IMR-90 (cell line): ENCODE data around the gene KIF5C.

ENCODE experiments used
- CEBPB ChIP-seq: IDR thresholded peaks from 2 replicates; pipeline ENCODE4 v1.6.1; 2012; ENCODE audit warnings: low read depth, low read length, improper control_type of control experiment
- CTCF ChIP-seq: conservative IDR thresholded peaks from 2 replicates; pipeline ENCODE4 v1.5.1; 2012; ENCODE audit warnings: mild to moderate bottlenecking, low read depth, low read length, improper control_type of control experiment
- ELK1 ChIP-seq: fragments of 150-350 bp; IDR thresholded peaks from 2 replicates; pipeline ENCODE4 v1.6.1; 2016; ENCODE audit warnings: low read depth, mild to moderate bottlenecking, low read length, moderate library complexity, borderline replicate concordance
- MAFK ChIP-seq: IDR thresholded peaks from 2 replicates; pipeline ENCODE4 v1.6.1; 2012; ENCODE audit warnings: low read depth, low read length, improper control_type of control experiment
- MAZ ChIP-seq: IDR thresholded peaks from 2 replicates; pipeline ENCODE4 v1.6.1; 2012; ENCODE audit warnings: low read depth, mild to moderate bottlenecking, low read length, improper control_type of control experiment, moderate library complexity, borderline replicate concordance
- POLR2A ChIP-seq: IDR thresholded peaks from 2 replicates; pipeline ENCODE4 v1.6.1; 2012; ENCODE audit warnings: mild to moderate bottlenecking, low read depth, low read length
- RAD21 ChIP-seq: IDR thresholded peaks from 2 replicates; pipeline ENCODE4 v1.6.1; 2012; ENCODE audit warnings: low read length, improper control_type of control experiment
- RCOR1 ChIP-seq: IDR thresholded peaks from 2 replicates; pipeline ENCODE4 v1.6.1; 2012; ENCODE audit warnings: mild to moderate bottlenecking, low read length, improper control_type of control experiment; ENCODE audit not compliant: insufficient replicate concordance
- RFX5 ChIP-seq: IDR thresholded peaks from 2 replicates; pipeline ENCODE4 v1.8.0; 2012; ENCODE audit warnings: low read depth, mild to moderate bottlenecking, low read length, moderate library complexity
- SMC3 ChIP-seq: fragments of 150-350 bp; IDR thresholded peaks from 2 replicates; pipeline ENCODE4 v1.6.1; 2016; ENCODE audit warnings: low read depth, mild to moderate bottlenecking, antibody characterized with exemption, low read length, moderate library complexity
- TF ChIP-seq, protein P1 (sequence below): fragments of 150-350 bp; IDR thresholded peaks from 2 replicates; pipeline ENCODE4 v1.6.1; 2017; ENCODE audit warnings: mild to moderate bottlenecking, antibody characterized with exemption, low read length, low read depth

DNA sequence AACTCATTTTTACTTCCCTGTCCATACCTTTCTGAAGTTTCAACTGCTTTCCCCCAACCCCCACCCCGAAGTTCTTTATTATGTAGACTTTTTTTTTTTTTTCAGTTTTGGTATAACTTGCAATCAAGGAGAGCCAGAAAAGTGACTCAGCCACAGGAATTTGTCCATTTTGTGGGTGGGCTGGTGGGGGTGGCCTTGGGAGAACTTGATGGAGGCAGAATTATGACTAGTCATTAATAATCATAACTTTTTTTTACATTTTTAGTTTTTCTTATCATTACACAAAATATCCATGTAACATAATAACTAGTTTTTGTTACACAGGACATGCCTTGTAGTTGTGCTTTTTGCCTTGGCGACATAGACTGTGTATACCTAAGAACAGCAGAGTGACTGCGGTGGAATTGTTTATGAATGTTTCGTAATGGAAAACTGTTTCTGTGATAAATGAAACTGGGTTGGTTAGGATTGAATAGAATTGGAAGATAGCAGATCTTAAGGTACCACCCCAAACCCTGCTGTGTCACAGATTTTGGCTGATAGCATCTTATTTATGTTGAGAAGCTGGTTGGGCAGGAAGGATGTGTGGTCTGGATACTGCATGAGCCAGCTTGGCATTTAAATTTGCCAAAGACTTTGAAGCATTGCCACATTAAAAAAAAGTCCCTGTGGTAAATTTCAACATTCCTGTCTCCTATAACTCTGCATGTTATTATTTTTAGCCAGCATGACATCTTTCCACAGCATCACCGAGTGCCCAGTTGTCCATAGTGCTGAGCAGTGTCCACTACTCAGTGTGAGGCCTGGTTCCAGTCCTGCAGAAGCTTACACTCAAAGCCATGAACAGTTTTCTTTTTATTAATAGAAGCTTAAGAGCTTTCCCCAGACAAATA, 194.2 kb downstream of the KIF5C start:
- TF ChIP-seq, protein P1, sequence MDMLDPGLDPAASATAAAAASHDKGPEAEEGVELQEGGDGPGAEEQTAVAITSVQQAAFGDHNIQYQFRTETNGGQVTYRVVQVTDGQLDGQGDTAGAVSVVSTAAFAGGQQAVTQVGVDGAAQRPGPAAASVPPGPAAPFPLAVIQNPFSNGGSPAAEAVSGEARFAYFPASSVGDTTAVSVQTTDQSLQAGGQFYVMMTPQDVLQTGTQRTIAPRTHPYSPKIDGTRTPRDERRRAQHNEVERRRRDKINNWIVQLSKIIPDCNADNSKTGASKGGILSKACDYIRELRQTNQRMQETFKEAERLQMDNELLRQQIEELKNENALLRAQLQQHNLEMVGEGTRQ: no peak
- TF ChIP-seq RAD21 (no peak), RFX5 (no peak), POLR2A (no peak), CTCF (no peak), ELK1 (no peak), MAFK (no peak), MAZ (no peak), SMC3 (no peak), CEBPB (no peak), RCOR1 (no peak)
